ENCODE measurements around the gene FCHSD2. TPM values are rescaled to one million over a fixed set of nuclear protein-coding genes. Genes with fewer than 3 reads are reported as not detected.

The FCHSD2 gene
- total and polyA plus RNA-seq, 9 of the 15 experiments (the other 6 are each of a cell fraction or from before 2014, with no cell fraction given), result 1.8 to 14.7 (median 6.4) TPM

- TF ChIP-seq MGA (IDR thresholded peaks at IDR 0.05), result no peak
- peak; percentile 32; the same call in 1 of the 2 replicates for TF ChIP-seq CREM (IDR thresholded peaks at IDR 0.05; ENCODE audit: low read depth)
- TF ChIP-seq PRPF4 (IDR thresholded peaks at IDR 0.05; ENCODE audit: insufficient read depth, low read depth, low read length, poor library complexity, severe bottlenecking), result no peak
- TF ChIP-seq ZNF316 (IDR thresholded peaks at IDR 0.05), result no peak
- TF ChIP-seq FOXJ3 (CRISPR knock-in tag; IDR thresholded peaks at IDR 0.05), result no peak
- no peak for TF ChIP-seq PURB (CRISPR knock-in tag; IDR thresholded peaks at IDR 0.05; ENCODE audit: low read depth)
- no peak for TF ChIP-seq NCOA2 (IDR thresholded peaks at IDR 0.05; ENCODE audit: partially characterized antibody in 2 of 2)
- TF ChIP-seq JUN (IDR thresholded peaks at IDR 0.05; ENCODE audit: borderline replicate concordance, low read depth, low read length), result no peak
- TF ChIP-seq JUN (CRISPR knock-in tag; IDR thresholded peaks at IDR 0.05; ENCODE audit: borderline replicate concordance), result no peak
- no peak for TF ChIP-seq SIX5 (IDR thresholded peaks at IDR 0.05; ENCODE audit: borderline replicate concordance in 1 of 2, insufficient read depth in 1 of 2, low read depth in 1 of 2, low read length in 2 of 2)
- no peak for TF ChIP-seq ELK3 (CRISPR knock-in tag; IDR thresholded peaks at IDR 0.05)
- no peak for TF ChIP-seq POLR2B (IDR thresholded peaks at IDR 0.05; ENCODE audit: low read depth, partially characterized antibody)
- TF ChIP-seq RAD21 (CRISPR knock-in tag; conservative IDR thresholded peaks at IDR 0.05 in 1 of 2, IDR thresholded peaks at IDR 0.05 in 1 of 2), result peak; percentile 28 to 52
- peak; percentile 55; the same call in 1 of the 2 replicates for TF ChIP-seq CTBP1 (IDR thresholded peaks at IDR 0.05; ENCODE audit: borderline replicate concordance)
Observed at GRCh38 chr11:72812967-72813739, 329.0 kb downstream of the FCHSD2 start (continued).

Data from K562 (cell line).